Mammary epithelial cell (primary cell): ENCODE measurements around the gene MEGF8.

Source experiments
- EZH2 ChIP-seq: IDR thresholded peaks from 2 replicates; pipeline ENCODE4 v1.6.1; 2012; ENCODE audit warnings: low read length, inconsistent platforms, borderline replicate concordance
- TF ChIP-seq, protein P1 (sequence below), 2 donors: IDR thresholded peaks in 1 of 2; conservative IDR thresholded peaks in 1 of 2; 2 replicates each; pipeline ENCODE4 v1.5.1; 2011 to 2012; ENCODE audit warnings: inconsistent platforms in 2 of 2, low read length in 2 of 2, mild to moderate bottlenecking in 2 of 2, control low read depth in 1 of 2, low read depth in 1 of 2; ENCODE audit not compliant: insufficient read depth in 1 of 2; ENCODE audit errors: extremely low read depth in 1 of 2

DNA sequence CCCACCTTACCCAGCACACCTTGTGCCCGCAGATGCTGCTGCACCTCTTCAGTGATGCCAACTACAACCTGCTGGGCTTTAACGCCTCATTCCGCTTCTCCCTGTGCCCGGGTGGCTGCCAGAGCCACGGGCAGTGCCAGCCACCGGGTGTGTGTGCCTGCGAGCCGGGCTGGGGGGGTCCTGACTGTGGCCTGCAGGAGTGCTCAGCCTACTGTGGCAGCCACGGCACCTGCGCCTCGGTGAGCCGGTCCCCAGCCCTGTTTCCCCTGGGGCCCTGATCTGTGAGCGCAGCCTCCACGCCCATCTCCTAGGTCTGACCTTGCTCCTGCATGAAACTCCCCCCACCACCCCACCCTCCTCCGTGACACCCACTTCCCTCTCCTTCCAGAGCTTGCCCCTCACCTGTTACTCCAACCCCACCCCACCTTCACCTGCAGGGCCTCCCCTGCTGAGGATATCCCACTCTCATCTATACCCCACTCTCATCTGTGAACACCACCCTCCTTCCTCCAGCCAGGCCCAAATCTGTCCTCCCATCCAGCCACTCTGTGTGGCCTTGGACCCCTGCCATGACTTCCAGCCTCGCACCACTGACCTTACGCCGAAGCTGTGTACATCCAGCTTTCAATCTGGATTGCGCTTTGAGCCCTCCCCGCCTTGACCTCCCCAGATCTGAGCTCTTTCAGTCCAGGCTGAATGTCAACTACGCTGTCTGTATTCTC lies 8.7 kb downstream of the MEGF8 start:
- TF ChIP-seq EZH2 = no peak
- TF ChIP-seq, protein P1, sequence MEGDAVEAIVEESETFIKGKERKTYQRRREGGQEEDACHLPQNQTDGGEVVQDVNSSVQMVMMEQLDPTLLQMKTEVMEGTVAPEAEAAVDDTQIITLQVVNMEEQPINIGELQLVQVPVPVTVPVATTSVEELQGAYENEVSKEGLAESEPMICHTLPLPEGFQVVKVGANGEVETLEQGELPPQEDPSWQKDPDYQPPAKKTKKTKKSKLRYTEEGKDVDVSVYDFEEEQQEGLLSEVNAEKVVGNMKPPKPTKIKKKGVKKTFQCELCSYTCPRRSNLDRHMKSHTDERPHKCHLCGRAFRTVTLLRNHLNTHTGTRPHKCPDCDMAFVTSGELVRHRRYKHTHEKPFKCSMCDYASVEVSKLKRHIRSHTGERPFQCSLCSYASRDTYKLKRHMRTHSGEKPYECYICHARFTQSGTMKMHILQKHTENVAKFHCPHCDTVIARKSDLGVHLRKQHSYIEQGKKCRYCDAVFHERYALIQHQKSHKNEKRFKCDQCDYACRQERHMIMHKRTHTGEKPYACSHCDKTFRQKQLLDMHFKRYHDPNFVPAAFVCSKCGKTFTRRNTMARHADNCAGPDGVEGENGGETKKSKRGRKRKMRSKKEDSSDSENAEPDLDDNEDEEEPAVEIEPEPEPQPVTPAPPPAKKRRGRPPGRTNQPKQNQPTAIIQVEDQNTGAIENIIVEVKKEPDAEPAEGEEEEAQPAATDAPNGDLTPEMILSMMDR (conservative IDR thresholded peaks at IDR 0.05 in 1 of 2, IDR thresholded peaks at IDR 0.05 in 1 of 2; ENCODE audit: extremely low read depth in 1 of 2, insufficient read depth in 1 of 2, low read depth in 1 of 2, low read length in 2 of 2) = no peak
